Skeletal muscle cell (primary cell): Measurements from ENCODE around the gene BBS4.

Experiments
- DNase-seq: peaks from one replicate; pipeline ENCODE4 v3.0.0-alpha.2; 2010; ENCODE audit warnings: low read depth
- H3K4me3 ChIP-seq: 2 replicates; pipeline ENCODE4 v1.5.1; 2011; ENCODE audit warnings: low read depth, mild to moderate bottlenecking, control low read depth, low read length, moderate library complexity

BBS4 gene

DNA sequence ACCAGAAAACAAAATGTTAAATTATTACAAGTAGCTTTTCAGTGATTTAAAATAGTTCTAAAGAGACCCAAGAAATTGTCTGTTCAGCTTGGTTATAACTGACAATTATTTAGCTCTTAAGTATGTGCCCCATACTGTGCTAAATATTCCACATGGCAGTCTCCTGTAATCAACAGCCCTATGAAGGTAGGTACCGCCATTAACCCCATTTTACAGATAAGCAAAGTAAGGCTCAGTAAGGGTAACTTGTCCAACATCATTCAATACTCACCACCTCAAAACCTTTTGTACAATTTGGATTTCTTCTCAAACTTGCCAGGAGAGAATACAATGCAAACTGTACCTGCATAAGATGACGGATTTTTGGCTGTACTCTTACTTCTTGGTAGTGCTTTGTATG is 63.7 kb downstream of the BBS4 start:
- no peak overlapping the region for H3K4me3 ChIP-seq
- no peak for DNase-seq

DNA sequence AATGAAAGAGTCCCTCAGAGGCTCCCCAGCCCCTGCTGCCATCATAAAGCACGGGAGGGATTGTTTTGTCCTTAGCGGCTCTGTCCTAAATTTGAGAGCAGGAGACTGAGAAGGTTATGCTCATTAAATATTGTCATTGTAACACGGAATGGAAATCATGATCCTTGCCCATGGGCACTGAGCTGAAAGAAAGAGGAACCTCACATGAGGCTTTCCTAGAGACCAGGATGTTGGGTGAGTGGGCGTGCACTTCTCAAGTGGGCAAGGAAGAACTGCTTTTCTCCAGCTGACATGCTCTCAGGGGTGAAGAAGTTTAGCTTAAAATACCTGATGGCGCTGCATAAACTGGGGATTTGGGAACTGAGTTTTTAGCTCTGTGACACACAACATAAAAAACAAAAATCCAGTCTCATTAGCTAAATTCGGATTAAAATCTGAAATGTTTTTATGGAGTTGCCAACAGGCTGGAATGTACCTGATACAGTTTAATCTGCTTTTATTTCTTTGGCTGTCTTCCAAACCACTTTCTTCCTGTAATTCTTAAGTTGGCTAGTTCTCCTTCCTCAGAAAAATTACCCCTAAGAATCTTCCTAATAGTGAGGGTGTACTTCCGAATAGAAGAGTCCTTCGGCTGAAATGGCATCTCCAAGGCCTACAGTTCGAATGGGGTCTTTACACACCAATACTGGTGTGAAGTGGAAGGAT is 65.9 kb downstream of the BBS4 start:
- no peak for DNase-seq
- no peak overlapping the region for H3K4me3 ChIP-seq

DNA sequence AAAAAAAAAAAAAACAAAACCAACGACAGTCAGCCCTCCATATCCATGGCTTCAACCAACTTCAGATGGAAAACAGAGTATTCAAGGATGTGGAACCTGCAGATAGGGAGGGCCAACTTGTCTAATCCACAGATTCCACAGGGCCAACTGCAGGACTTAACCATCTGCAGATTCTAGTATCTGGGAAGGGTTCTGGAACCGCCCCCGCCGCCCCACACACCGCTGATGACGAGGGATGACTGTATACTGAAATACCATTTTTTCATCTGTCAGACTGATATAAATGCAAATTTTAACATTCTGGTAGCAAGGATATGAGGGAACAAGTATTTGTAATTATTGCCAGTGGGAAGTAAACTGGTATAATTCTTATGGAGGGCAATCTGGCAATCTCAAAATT is 68.1 kb downstream of the BBS4 start:
- no peak overlapping the region for H3K4me3 ChIP-seq
- DNase-seq: no peak

DNA sequence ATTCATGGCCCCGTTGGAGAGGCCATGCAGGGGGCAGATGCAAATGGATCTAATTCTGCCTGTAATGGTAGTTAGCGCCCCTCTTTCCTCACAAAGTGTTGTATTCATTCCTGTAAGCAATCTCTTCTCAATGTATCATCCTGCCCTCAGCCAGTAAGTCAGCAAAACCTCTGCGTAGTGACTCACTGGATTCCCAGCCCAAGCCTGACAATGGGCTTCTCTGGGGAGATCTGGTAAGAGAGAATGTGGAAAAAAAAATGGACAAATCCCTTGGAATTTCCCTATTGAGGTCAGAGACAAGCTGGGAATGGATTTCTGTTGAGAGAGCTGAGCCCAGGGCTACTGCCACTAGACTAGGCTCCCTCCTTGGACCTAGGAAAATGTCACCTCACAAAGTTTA is 72.2 kb downstream of the BBS4 start:
- no peak overlapping the region for H3K4me3 ChIP-seq
- DNase-seq: peak; percentile 93

DNA sequence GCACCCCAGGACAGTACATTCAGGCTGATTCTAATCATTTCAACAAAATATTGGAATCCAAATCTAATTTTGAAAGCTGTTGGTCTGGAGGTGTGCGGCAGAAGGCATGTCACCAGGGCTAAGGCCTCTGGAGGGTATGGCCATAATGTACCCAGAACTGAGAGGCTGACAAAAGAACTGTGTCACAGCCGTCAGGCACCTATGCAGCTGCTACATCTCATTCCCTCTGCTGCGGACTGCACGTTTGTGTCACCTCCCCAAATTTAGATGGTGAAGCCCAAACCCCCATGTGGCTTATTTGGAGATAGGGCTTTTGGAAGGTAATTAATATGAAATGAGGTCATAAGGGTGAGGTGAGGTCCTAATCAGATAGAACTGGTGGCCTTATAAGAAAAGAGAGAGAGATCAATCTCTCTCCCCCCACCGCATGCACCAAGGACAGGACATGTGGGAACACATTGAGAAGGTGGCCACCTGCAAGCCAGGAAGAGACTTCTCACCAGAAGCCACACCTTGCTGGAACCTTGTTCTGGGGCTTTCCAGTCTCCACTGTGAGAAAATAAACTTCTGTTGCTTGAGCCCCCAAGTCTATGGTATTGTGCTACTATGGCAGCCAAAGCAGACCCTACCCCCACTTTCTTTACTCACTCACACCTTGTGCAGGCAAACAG is 74.7 kb downstream of the BBS4 start:
- H3K4me3 ChIP-seq: no peak overlapping the region
- no peak for DNase-seq

DNA sequence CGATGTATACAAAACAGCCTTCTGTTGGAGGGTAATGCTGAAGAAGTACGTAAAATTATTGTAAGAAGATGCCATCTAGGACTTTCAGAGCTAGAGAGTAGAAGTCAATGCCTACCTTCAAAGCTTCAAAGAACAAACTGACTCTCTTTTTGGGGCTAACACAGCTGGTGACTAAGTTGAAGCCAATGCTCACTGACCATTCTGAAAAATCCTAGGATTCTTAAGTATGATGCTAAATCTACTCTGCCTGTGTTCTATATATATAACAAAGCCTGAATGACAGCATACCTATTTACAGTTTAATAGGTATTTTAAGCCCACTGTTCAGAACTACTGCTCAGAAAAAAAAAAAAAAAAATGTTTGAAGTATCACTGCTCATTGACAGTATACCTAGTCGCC is 78.6 kb downstream of the BBS4 start:
- DNase-seq: no peak
- no peak overlapping the region for H3K4me3 ChIP-seq

DNA sequence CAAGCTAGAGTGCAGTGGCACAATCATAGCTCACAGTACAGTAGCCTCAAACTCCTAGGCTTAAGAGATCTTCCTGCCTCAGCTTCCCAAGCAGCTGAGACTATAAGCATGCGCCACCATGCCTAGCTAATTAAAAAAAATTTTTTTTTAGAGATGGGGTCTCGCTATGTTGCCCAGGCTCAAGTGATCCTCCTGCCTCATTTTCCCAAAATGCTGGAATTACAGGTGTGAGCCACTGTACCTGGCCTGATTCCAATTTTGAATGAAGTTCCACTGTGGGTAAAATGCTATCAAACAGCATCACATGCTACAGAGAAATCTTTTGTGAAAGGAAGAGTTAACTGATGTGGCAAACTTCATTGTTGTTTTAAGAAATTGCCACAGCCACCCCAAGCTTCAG is 80.0 kb downstream of the BBS4 start:
- H3K4me3 ChIP-seq: no peak overlapping the region
- no peak for DNase-seq

DNA sequence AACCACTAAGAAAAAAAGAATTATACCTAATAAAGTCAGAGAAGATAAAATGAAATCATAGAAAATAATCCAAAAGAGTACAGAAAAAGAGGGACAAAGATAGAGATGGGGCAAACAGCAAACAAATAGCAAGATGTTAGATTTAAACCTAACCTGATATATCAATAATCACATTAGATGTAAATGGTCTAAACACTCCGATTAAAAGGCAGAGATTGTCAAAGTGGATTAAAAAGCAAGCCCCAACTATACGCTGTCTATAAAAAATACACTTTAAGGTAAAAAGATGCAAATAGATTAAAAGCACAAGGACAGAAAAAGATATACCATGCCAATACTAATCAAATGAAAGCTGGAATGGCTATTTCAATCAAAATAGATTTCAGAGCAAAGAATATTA is 80.8 kb downstream of the BBS4 start:
- H3K4me3 ChIP-seq: no peak overlapping the region
- no peak for DNase-seq

DNA sequence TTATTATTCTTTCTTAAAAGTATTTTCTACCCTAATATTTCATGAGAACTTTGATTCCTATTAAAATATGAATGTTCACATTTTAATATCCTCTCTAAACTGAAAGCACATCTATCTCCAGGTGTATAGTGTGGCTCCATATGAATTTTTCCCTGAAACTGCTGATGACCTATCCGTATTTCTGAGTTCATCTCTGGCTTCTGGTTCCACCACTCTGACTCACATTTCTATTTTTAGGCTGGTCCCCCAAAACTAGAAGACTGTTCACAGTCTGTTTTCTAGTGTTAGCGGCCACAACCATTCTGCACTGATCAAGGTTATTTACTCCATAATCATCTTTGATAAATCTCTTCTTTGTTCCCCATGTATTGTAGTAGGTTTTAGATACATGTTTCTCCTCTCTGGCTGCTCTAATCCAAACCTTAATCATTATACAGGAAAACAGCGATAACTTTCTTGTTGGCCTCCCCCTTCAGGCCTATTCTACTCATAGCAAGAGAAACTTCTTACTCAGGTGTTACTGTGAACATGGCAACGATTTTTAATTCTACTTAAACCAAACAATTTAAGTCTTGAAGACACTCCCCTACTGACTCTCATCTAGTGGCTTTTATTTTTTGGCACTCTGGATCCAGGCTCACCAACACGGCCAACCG is 84.8 kb downstream of the BBS4 start:
- no peak for DNase-seq
- H3K4me3 ChIP-seq: no peak overlapping the region

DNA sequence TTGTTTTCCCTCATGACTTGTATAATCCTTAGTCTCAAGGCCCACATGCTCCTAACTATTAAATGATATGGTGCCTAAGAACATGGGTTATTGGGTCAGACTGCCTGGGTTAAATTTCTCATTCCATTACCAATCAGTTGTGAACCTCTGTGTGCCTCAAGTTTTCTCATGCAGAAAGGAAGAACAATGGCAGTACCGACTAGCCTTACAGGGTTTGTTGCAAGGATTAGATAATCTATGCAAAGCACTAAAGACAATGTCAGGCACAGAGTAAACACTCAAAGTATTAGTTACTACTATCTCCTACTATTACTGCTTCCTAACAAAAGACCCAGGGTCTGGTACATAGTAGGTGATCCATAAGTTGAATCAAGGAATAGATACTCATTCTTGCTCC is 85.3 kb downstream of the BBS4 start:
- H3K4me3 ChIP-seq: no peak overlapping the region
- no peak for DNase-seq

DNA sequence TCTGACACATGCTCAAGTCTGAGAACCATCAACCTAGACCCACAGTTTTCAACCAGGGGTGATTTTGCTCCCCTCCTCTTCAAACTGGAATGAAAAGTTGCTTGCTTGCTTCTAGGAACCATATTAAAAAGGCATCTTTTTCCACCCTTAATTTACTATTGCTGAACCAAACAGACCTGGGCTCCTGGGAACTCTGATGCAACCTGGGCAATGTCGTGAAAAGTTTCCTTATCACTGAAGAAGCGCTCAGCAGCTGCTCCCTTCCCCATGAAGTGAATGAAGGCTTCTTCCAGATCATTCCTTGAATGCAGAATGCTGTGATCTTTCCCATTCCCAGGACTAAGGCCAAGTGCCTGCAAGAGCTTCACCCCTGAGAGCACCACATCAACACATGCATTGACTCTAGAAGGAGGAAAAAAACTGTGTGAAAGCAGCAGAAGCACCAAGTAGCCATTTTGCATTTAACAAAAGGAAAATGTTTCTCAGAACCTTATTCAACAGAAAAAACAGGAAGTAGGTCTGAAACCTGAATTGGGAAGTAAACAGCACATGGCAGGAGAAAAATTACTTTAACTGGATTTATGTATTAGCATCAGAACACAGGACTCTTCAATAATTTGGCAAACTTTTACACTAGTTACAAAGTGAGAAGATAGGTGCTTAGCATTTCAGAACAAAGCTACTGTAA is 88.8 kb downstream of the BBS4 start:
- no peak overlapping the region for H3K4me3 ChIP-seq

DNA sequence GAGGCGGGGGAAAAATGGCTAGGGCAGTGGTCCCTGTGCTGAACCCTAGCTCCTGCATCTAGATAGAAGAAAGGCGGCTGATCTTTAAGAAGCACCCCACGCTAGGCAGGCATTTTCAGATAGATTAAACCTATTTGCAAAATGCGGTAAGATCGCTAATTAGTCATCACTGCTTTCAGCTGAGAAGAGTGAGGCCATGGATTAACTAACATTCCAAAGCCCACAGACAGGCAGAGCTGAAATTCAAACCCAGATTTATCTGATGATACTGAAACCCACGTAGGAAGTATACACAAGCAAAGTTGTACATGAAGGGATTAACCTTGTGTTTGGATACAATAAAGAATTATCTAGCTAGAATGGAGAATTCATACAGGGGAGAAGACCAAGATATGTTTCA is 92.8 kb downstream of the BBS4 start:
- no peak for DNase-seq

More for the DNA sequence above, 88.8 kb downstream of the BBS4 start:
- DNase-seq: no peak

DNA sequence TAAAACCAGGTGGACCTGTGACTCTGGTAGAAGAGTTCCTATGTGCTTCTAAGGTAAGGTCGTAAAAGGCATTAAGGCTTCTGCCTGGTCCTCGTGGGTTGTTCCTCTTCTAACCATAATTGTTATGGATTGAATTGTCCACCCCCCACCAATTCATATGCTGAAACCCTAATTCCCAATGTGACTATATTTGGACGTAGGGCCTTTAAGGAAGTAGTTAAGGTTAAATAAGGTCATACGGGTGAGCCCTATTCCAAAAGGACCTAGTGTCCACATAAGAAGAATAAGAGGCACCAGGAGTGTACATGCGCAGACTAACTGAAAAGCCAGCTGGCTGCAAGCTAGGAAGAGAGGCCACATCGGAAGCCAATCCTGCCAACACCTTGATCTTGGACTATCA is 95.6 kb downstream of the BBS4 start:
- H3K4me3 ChIP-seq: no peak overlapping the region
- DNase-seq: no peak

More for the DNA sequence above, 92.8 kb downstream of the BBS4 start:
- H3K4me3 ChIP-seq: no peak overlapping the region

DNA sequence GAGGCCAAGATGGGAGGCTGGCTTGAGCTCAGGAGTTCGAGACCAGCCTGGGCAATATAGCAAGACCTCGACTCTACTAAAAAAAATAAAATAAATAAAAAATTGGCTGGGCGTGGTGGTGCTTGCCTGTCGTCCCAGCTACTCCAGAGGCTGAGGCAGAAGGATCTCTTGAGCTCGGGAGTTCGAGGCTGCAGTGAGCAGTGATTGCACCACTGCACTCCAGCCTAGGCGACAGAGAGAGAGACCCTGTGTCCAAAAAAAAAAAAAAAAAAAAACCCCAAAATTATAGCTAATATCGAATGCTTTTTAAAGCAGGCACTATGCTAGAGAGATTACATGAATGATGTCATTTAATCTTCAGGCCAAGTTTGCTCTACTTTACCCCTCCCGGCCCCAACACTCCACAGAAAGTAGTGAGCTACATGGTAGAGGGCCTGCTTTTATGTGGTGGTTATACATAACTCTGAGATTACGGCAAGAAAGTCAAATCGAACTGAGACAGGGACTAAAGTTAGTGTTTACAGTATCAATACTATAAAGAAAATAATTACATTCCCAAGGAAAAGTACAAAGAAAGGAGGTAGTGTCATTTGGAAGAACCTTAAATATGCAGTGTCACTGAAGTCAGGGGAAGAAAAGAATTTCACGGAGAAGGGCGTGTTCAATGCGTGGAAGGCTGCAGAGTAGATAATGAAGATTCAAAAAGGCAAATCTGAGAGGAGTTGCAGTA is 96.4 kb downstream of the BBS4 start:
- DNase-seq: no peak
- peak overlapping the region; percentile 99 for H3K4me3 ChIP-seq

DNA sequence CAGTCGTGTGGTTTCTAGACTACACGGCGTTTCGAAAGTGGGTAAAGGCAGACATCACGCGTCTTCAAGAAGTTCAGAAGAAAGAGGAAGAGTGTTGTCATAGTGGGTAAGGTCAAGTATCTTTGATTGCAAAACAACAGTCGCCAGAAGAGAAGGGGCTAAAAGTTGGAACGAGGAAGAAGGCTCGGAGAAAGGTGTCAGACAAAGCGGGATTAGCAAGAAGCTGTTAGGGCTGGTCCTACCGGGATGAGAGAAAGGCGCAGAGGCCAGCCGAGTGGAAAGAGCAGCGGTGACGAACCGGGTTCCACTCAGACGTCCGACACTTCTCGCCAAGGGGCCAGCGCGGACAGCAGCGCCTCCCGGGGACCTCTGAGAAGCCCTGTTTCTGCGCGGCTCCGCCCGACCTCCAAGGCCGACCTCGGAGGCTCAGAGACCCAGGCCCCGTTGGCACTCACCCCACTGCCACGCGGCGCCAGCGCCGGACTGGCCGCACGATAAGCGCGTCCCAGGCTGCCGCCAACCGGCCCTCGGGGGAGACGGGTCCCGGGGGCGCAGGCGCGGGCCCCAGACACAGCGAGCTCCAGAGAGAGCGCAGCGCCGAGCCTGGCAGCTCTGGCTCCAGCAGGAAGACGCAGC is 97.1 kb downstream of the BBS4 start:
- DNase-seq: no peak
- H3K4me3 ChIP-seq: peak overlapping the region; percentile 99

DNA sequence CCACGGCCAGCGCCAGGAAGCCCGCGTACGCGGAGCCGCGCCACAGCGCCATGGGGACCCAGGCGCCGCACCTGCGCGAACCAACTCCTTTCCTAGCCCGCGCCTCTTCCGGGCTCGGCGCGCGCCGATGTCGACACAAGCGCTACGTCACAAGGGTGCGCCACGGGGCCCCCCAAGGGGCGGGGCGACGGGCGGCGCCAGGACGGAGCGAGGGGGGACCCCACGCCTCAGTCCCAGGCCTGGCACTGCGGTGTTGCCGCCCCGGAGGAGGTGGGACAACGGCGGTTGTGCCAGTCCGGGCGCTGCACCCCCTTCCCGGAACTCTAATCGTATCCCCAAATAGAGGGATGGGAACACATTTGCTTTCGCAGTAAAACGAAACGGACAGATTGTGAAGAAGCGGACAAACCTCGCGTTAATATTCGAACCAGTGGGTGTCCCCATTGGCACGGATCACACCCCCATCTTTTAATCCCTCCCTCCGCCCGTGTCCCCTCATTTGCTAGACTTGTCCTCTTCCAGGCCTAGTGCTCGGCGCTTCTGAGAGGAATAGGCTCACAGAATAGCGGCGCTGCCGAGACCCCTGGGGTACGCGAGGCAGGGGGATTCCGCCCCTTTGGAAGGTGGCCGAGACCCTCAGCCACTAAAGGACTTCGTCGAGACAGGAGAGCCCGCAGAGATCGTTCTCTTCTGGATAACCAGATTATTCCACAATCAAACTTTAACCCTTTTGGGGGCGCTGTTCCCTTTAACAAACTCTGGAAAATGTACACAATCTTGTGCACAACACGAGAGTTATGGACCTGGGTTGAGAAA is 97.8 kb downstream of the BBS4 start, which contains the start of gene ADPGK:
TSS of gene ADPGK (minus strand) at position 119 of the 816 bp plus-strand sequence. CDS start at position 52, 67 bp downstream.
- peak; percentile 80 for DNase-seq
- H3K4me3 ChIP-seq: peak within 1 kb of the TSS; percentile 99

DNA sequence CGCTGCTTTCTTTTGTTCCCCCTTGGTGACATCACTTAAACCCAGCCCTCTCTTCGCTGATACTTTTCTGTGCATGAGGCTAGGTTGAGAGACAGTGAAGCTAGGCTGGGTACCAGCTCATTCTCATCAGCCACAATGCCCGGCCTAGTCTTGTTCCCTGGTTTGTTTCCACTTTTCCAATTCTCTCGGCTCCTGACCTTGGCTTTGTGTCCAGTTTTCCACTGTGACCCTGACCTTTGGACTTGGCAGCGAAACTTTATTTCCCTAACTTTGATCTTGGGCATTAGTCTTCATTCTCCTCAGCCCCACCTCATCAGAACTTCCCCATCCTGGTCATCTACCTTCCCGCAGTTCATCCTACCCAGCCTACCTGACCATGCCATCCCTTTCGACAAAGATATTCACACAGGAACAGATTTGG is 98.5 kb downstream of the BBS4 start:
- H3K4me3 ChIP-seq: peak overlapping the region; percentile 99
- no peak for DNase-seq

DNA sequence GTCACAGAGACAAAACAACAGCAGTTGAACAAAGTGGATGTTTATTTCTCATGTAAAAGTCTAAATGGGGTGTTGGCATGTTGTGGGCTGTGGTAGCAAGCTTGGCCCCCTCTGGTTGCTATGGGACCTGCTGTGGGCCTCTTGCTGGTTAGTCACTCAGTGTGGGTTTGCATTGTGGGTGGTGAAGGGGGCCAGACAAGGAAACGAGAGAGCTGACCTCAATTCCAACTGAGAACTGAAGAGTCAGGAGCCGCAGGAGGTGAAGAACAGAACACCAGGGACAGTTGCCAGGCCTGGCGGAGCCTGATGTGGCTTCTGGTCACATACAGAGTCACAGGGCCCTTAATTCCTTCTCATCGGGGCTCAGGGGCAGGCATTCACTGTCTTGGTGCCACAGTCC is 99.4 kb downstream of the BBS4 start:
- DNase-seq: peak; percentile 74
- no peak overlapping the region for H3K4me3 ChIP-seq
